Measurements from ENCODE around the gene FSHR.

Gene FSHR

DNA sequence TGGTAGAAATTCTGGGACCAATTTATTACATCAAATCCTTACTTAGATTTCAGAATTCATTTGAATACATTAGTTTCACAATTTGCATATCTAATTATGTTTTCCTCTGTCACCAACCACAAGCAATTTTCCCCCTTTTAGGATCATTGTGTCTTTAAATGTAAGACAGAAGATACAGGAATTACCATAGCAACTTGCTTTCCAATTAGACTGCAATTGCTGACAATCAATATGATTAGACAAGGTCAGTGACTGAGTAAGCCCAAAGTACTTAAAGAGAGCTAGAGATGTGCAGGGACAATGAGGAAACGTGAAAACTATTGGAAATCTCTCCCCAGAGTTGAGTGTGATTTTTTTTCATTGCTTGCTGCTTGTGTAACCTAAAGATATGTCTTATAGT, 121.4 kb downstream of the FSHR start:
- Mint-ChIP-seq H3K27me3 (ENCODE audit: low read depth) (no peaks in the 10 kb centered on the region), H3K27ac (no peak overlapping the region), H3K4me1 (ENCODE audit: low read depth) (no peaks in the 10 kb centered on the region), H3K9me3 (no peaks in the 10 kb centered on the region), H3K4me3 (no peak overlapping the region), H3K36me3 (ENCODE audit: low read depth) (no peaks in the 10 kb centered on the region)

DNA sequence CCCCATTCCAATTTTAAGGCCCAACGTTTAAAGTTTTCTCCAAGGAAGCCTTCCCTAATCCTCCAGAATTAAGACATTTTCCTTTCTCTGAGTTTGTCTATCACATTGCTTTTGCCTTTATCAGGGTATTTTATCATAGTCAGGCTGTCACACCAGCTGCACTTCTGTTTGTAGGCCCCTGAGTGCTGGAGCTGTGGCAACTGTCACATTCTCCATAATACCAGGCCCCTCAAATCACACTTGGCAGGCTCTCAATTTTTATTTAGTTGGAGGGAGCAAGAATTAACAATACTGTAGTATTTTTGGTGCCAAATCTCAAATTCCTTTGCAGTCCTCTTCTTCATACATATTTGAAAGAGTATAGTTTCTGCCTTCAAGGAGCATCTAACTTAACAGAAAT, 122.2 kb downstream of the FSHR start:
- Mint-ChIP-seq H3K36me3 (ENCODE audit: low read depth) (no peaks in the 10 kb centered on the region), H3K4me3 (no peak overlapping the region), H3K4me1 (ENCODE audit: low read depth) (no peaks in the 10 kb centered on the region), H3K27ac (no peak overlapping the region), H3K9me3 (no peaks in the 10 kb centered on the region), H3K27me3 (ENCODE audit: low read depth) (no peaks in the 10 kb centered on the region)

DNA sequence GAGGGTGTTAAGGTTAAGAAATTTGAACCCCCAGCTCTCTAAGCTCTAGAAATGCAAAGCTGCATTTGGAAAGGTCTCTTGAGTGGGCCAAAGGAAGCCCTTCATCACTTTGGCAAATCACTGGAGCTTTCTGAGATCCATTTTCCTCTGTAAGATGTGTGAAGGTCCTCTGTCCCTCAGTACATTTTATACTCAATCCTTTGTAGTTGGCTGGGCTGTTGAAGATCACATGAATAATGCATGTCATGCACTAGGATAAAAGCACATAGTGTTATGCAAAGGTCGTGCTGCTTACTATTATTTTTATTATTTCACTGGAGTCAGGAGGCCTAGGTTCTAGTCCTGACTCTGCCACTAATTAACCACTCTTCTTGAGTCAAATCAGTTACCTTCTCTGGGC, 124.9 kb downstream of the FSHR start:
- Mint-ChIP-seq H3K4me3 (no peak overlapping the region), H3K9me3 (no peaks in the 10 kb centered on the region), H3K27ac (no peak overlapping the region), H3K27me3 (ENCODE audit: low read depth) (no peaks in the 10 kb centered on the region), H3K36me3 (ENCODE audit: low read depth) (no peaks in the 10 kb centered on the region), H3K4me1 (ENCODE audit: low read depth) (no peaks in the 10 kb centered on the region)

DNA sequence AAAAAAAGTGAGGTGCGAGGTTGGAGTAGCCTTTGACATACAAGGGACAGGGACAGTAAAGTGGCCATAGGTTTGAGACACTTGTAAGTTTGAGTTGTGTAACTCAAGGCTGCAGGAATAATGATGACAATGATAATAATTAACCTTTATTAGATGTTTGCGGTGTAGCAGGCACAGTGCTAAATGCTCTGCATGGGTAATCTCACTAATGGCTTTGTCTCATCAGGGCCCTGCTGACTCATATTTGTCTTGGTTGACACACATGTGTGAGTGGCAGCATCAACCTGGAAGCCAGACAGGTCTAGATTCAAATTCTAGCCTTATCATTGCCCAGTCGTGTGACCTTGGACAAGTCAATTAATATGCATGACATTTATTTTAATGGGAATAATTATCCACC, 126.2 kb downstream of the FSHR start:
- H3K4me3 Mint-ChIP-seq = no peak overlapping the region
- no peak overlapping the region for H3K27ac Mint-ChIP-seq
- H3K36me3 Mint-ChIP-seq (ENCODE audit: low read depth) = no peaks in the 10 kb centered on the region
- H3K4me1 Mint-ChIP-seq (ENCODE audit: low read depth) = no peaks in the 10 kb centered on the region
- no peaks in the 10 kb centered on the region for H3K9me3 Mint-ChIP-seq
- no peaks in the 10 kb centered on the region for H3K27me3 Mint-ChIP-seq (ENCODE audit: low read depth)

DNA sequence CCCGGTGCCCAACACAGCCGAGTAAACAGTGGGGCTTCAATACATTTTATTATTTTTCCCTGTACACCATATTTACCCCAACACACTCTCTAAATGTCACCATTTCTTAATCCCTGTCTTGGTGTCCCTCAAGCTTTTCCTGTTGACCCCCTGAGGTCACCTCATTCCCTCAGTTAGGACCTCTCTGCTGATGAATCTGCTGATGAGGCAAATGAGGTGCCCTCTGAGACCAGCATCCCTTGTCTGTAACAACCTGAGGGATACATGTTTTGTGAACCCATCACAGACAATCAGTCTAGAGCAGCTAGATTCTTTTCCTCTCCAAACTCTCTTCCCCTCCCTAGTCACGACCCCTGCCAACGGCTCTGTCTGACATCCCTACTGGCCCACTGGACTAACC, 127.6 kb downstream of the FSHR start:
- Mint-ChIP-seq H3K4me1 (ENCODE audit: low read depth) (no peaks in the 10 kb centered on the region), H3K27me3 (ENCODE audit: low read depth) (no peaks in the 10 kb centered on the region), H3K36me3 (ENCODE audit: low read depth) (no peaks in the 10 kb centered on the region), H3K27ac (no peak overlapping the region), H3K9me3 (no peaks in the 10 kb centered on the region), H3K4me3 (no peak overlapping the region)

DNA sequence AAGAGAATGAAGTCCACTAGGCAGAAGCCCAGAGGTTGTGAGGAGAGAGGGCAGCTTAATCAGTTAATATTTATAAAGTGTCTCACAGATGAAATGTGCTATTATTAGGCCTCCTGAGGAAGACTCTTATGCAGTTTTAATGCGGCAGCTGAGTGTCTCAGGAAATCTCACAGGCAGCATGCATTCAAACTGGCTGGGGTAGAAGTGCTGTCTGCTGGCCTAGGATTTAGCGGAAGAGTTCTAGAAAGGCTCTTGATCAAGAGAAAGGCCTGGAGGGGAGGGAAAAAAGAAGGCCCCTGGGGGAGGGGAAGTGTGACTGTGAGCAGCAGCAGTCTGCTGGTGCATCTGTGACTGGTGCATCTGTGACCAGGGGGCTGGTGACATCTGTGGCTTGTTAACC, 133.0 kb downstream of the FSHR start:
- Mint-ChIP-seq H3K36me3 (ENCODE audit: low read depth) (no peaks in the 10 kb centered on the region), H3K27me3 (ENCODE audit: low read depth) (no peaks in the 10 kb centered on the region)

DNA sequence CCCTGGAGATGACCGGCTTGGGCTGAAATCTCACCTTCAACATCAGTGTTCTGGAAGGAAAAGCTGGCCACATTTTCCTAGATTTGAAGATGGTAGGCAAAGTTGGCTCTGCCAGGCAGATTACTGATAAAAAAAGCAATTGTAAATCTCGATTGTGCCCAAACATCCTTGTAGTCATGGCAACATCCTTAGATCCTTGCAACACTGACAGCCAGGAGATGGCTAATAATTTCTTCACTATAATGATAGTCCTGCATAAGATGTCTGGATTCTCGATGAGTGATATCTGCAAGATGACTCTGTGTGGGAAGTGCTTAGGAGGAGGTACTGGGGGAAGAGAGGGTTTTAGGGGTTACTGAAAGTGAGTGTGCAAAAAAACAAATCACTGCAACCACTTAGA, 149.1 kb downstream of the FSHR start:
- no peaks in the 10 kb centered on the region for H3K27me3 Mint-ChIP-seq (ENCODE audit: low read depth)
- no peak overlapping the region for H3K27ac Mint-ChIP-seq
- no peaks in the 10 kb centered on the region for H3K9me3 Mint-ChIP-seq
- H3K4me1 Mint-ChIP-seq (ENCODE audit: low read depth) = no peaks in the 10 kb centered on the region
- no peak overlapping the region for H3K4me3 Mint-ChIP-seq
- no peaks in the 10 kb centered on the region for H3K36me3 Mint-ChIP-seq (ENCODE audit: low read depth)

More for the DNA sequence above, 133.0 kb downstream of the FSHR start:
- H3K4me1 Mint-ChIP-seq (ENCODE audit: low read depth) = no peaks in the 10 kb centered on the region
- no peak overlapping the region for H3K27ac Mint-ChIP-seq
- no peak overlapping the region for H3K4me3 Mint-ChIP-seq
- no peaks in the 10 kb centered on the region for H3K9me3 Mint-ChIP-seq

DNA sequence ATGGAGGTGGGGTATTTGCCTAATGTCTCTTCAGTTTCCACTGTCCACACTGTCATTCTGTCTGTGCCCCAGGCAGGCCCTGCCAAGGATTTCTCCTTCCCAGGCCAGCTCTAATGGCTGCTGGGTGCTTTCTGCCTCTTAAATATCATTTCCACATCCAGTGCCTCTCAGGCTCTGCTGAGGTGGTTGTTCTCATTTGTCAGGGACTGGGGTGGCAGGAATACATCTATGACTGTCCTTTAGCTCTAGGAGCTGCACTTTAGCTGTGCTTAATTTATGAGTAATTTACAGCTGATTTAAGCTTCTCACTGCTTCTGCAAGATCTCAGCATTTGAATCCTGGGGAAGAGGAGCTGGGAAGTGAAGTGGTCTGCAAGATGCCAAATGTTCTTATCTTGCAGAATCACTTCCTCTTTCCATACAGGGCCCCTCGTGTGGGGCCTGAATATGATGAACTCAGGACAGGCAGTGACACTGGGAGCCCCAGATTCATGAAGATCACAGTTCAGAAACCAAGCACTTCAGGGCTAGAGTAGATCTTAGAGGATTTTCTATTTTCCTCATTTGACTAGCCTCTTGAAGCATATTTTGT, 150.2 kb downstream of the FSHR start:
- Mint-ChIP-seq H3K9me3 (no peaks in the 10 kb centered on the region), H3K27ac (no peak overlapping the region), H3K4me1 (ENCODE audit: low read depth) (no peaks in the 10 kb centered on the region), H3K36me3 (ENCODE audit: low read depth) (no peaks in the 10 kb centered on the region), H3K4me3 (no peak overlapping the region), H3K27me3 (ENCODE audit: low read depth) (no peaks in the 10 kb centered on the region)

DNA sequence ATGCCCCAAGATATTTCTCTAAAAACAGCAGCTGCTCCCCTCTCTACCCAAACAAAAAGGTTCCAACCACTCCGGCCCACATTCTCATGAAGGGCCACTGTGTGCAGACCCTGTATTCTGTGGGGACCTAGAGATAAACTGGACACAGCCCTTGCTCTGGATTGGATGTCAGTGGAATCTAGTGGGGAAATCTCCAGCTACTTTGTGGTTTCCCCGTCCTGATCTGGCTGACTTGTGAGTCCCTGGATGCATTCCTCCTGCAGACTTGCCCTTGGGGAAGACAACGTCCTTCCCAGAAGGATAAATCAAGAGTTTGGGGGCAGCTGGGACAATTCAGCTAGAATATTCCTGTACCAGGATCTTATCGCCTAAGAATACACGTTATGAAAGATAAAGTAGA, 151.1 kb downstream of the FSHR start:
- no peaks in the 10 kb centered on the region for H3K9me3 Mint-ChIP-seq
- no peaks in the 10 kb centered on the region for H3K4me1 Mint-ChIP-seq (ENCODE audit: low read depth)
- H3K27ac Mint-ChIP-seq = no peak overlapping the region
- H3K36me3 Mint-ChIP-seq (ENCODE audit: low read depth) = no peaks in the 10 kb centered on the region
- no peak overlapping the region for H3K4me3 Mint-ChIP-seq
- H3K27me3 Mint-ChIP-seq (ENCODE audit: low read depth) = no peaks in the 10 kb centered on the region

DNA sequence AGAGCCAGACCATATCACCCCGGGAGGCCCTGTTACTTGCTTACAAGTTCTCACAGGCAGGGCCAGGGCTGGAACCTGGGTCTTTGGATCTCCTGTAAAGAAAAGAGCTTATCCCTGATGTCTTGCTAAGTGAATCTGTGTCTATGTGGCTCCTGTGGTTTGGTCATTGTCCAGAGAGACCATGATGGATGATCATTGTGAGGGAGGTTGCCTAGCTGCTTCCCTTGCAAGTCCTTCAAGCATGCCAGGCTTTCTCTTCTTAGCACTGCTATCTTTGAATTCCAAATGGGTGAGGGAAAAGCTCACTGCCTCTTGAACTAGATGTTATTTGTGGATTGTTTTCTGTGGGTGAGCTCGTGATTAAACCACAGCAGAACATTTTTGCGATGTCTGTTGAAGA, 151.6 kb downstream of the FSHR start:
- H3K9me3 Mint-ChIP-seq = no peaks in the 10 kb centered on the region
- H3K4me1 Mint-ChIP-seq (ENCODE audit: low read depth) = no peaks in the 10 kb centered on the region
- H3K4me3 Mint-ChIP-seq = no peak overlapping the region
- no peaks in the 10 kb centered on the region for H3K27me3 Mint-ChIP-seq (ENCODE audit: low read depth)
- no peak overlapping the region for H3K27ac Mint-ChIP-seq
- H3K36me3 Mint-ChIP-seq (ENCODE audit: low read depth) = no peaks in the 10 kb centered on the region

DNA sequence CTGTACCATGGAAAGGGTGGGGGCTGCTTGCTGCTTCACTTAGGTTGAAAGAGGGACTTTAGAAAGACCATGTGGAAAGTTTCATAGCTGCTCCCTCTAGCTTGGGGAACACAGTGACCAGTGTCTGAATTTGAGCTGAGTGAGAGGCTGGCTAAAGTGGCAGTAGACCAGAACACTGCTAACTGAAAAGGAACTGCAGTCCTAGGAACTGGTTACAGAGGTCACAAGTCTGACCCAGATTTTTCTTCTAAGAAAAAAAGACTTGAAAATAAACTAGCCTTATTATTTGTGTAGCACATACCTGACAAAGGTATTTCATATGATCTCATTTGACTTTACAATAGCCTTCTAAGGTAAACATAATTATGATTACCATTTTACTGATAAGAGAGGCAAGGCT, 153.6 kb downstream of the FSHR start:
- H3K27me3 Mint-ChIP-seq (ENCODE audit: low read depth) = no peaks in the 10 kb centered on the region
- no peak overlapping the region for H3K4me3 Mint-ChIP-seq
- H3K9me3 Mint-ChIP-seq = no peaks in the 10 kb centered on the region
- no peaks in the 10 kb centered on the region for H3K36me3 Mint-ChIP-seq (ENCODE audit: low read depth)
- no peak overlapping the region for H3K27ac Mint-ChIP-seq
- no peaks in the 10 kb centered on the region for H3K4me1 Mint-ChIP-seq (ENCODE audit: low read depth)

DNA sequence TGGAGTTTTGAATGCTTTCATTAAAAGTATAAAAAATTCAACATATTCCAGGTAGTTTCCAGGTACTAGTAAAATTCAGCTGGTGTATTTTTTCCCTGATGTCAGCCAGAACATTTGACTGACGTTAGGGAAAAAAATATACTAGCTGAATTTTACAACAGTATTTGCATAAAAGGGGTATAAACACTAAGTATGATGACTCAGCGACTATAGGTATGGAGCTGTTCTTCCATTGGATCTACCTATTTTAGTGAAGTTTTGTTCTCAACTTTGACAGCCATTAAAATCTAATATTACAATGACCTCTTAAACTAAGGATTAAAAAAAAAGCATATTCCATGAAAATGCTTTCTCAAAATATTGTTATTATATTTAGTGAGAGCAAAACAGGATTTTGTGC, 155.9 kb downstream of the FSHR start:
- no peak overlapping the region for H3K4me3 Mint-ChIP-seq
- H3K4me1 Mint-ChIP-seq (ENCODE audit: low read depth) = no peaks in the 10 kb centered on the region
- H3K27ac Mint-ChIP-seq = no peak overlapping the region
- H3K36me3 Mint-ChIP-seq (ENCODE audit: low read depth) = no peaks in the 10 kb centered on the region
- H3K9me3 Mint-ChIP-seq = no peaks in the 10 kb centered on the region
- no peaks in the 10 kb centered on the region for H3K27me3 Mint-ChIP-seq (ENCODE audit: low read depth)

DNA sequence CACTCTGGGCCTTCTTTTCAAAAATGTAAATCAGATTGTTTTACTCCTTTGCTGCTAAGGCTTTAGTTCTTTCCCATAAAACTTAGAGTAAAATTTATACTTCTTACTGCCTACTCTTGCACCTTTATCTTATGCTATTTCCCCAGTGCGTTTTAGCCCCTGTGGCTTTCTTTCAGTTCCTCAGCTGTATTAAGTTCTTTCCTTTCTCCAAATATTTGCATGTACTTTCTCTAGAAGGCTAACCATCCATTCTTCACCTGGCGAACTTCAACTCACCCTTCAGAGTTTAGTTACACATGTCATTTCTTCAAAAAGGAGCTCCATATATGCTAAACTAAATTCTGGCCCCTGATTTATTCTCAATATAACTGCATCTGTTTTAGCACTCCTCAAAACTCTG, 160.7 kb downstream of the FSHR start:
- no peaks in the 10 kb centered on the region for H3K27me3 Mint-ChIP-seq (ENCODE audit: low read depth)
- no peak overlapping the region for H3K4me3 Mint-ChIP-seq
- no peaks in the 10 kb centered on the region for H3K36me3 Mint-ChIP-seq (ENCODE audit: low read depth)
- no peaks in the 10 kb centered on the region for H3K4me1 Mint-ChIP-seq (ENCODE audit: low read depth)
- H3K27ac Mint-ChIP-seq = no peak overlapping the region
- no peaks in the 10 kb centered on the region for H3K9me3 Mint-ChIP-seq

DNA sequence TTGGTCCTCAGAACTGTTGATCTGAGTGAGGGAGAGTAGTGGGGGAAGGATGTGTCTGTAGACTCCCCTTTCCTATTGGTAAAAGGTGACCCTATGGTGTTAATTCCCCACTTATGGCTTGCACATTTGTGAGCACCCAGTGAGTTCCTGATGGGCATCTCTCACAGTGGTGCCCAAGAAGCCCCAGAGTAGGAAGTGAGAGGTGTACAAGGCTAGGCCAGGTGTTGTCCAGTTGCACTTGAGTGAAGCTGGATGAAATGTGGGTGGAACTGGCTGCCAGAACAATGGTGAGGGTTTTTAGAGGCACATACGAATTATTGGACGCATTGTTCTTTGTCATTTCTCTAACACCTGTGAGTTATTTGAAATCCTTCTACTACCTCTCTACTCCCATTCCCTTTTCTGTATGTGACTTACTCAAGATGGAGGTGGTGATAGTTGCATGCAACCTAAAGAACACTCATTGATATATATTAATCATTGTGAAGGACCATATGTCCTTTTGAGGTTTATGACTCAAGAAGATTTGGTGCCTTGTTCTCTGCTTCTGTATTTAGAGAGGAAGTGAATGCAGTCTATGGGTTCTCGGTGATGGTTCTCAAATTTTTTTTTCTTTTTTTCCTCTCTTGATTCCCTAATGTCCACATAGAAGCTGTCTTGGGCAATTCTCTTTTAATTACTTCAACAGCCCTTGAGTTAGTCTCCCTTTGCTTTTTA, 162.7 kb downstream of the FSHR start:
- Mint-ChIP-seq H3K36me3 (ENCODE audit: low read depth) (no peaks in the 10 kb centered on the region), H3K9me3 (no peaks in the 10 kb centered on the region), H3K27me3 (ENCODE audit: low read depth) (no peaks in the 10 kb centered on the region), H3K4me1 (ENCODE audit: low read depth) (no peaks in the 10 kb centered on the region), H3K4me3 (no peak overlapping the region), H3K27ac (no peak overlapping the region)

DNA sequence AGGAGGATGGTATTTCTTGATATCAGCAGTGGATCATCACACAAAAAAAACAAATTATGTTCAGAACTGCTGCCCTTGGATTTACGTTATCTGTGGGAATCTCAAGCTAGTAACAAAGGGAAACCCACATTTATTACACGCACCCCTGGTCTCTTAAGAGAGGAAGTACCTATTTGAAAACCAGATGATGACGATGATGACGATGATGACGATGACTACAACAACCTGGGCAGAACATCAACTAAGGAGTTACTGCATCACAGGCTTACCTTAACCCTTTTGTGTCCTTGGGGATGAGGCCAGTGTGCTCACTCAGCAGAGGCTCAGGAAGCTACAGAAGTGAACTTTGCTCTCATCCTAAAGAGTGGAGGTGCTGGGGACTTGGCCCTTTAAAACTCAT, 169.4 kb downstream of the FSHR start:
- Mint-ChIP-seq H3K4me1 (ENCODE audit: low read depth) (no peaks in the 10 kb centered on the region), H3K27ac (no peak overlapping the region), H3K36me3 (ENCODE audit: low read depth) (no peaks in the 10 kb centered on the region), H3K4me3 (no peak overlapping the region), H3K9me3 (no peaks in the 10 kb centered on the region), H3K27me3 (ENCODE audit: low read depth) (no peaks in the 10 kb centered on the region)

DNA sequence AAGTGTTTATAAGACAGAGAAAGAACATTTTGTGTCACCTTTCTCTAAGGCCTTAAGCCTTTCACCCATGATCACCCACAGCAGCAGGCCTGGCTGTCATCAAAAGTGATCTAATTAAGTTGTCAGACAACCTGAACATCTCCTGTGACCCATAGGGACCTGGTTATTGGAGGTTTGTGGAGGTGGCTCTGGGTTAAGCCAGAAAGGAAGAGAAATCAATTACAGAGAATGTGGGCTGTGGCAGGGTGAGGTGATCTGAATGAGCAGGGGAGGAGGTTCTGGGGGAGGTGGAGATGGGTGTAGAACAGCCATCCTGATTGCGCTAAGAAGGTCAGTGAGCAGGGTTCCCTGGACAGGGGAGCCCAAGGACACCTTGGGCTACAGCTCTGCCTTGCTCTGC, 170.8 kb downstream of the FSHR start:
- Mint-ChIP-seq H3K27me3 (ENCODE audit: low read depth) (no peaks in the 10 kb centered on the region), H3K4me1 (ENCODE audit: low read depth) (no peaks in the 10 kb centered on the region), H3K27ac (no peak overlapping the region), H3K36me3 (ENCODE audit: low read depth) (no peaks in the 10 kb centered on the region), H3K9me3 (no peaks in the 10 kb centered on the region), H3K4me3 (no peak overlapping the region)

All from T-helper 1 cell treated with Interleukin-12 subunit alpha and Interleukin-12 subunit beta and Interleukin-4 antibody, amounts not matched to agents 30 μg/mL and 1 μg/mL, for 36 hours (primary cell).